Mesendoderm (in vitro differentiated cells): ENCODE measurements around the gene HCRTR1.
A peak's percentile ranks its signal among the peaks of the same experiment; 100 is the strongest.

Experiments used
- DNase-seq: peaks from one replicate; pipeline ENCODE4 v3.0.0; 2013
- H2AK5ac ChIP-seq: 2 replicates; pipeline ENCODE4 v1.6.1; 2013; ENCODE audit warnings: low read length, inconsistent platforms
- H2BK120ac ChIP-seq: 2 replicates; pipeline ENCODE4 v1.6.1; 2013; ENCODE audit warnings: low read depth, mild to moderate bottlenecking, low read length, moderate library complexity, mixed read lengths
- H2BK15ac ChIP-seq: replicated peaks from 2 replicates; pipeline ENCODE4 v1.6.1; 2013; ENCODE audit warnings: low read depth, mild to moderate bottlenecking, moderate library complexity
- H2BK5ac ChIP-seq: 2 replicates; pipeline ENCODE4 v1.6.1; 2013; ENCODE audit warnings: low read length, inconsistent platforms
- H3K18ac ChIP-seq: 2 replicates; pipeline ENCODE4 v1.6.1; 2013; ENCODE audit warnings: mild to moderate bottlenecking, low read length, mixed read lengths
- H3K23ac ChIP-seq: one replicate; pipeline ENCODE4 v1.6.1; 2013; ENCODE audit warnings: low read length
- H3K27ac ChIP-seq: 2 replicates; pipeline ENCODE4 v1.5.1; 2013; ENCODE audit warnings: low read depth, mild to moderate bottlenecking, inconsistent platforms, low read length, moderate library complexity
- H3K27me3 ChIP-seq: 2 replicates; pipeline ENCODE4 v1.6.1; 2013; ENCODE audit warnings: low read length, control low read depth, mild to moderate bottlenecking, inconsistent platforms; ENCODE audit not compliant: insufficient read depth, poor library complexity
- H3K36me3 ChIP-seq: 2 replicates; pipeline ENCODE4 v1.6.1; 2013; ENCODE audit warnings: low read length, inconsistent platforms; ENCODE audit not compliant: control insufficient read depth, insufficient read depth
- H3K4ac ChIP-seq: one replicate; pipeline ENCODE4 v1.6.1; 2013; ENCODE audit warnings: low read depth, mild to moderate bottlenecking, low read length, moderate library complexity
- H3K4me1 ChIP-seq: 2 replicates; pipeline ENCODE4 v1.6.1; 2013; ENCODE audit warnings: low read depth, low read length, inconsistent platforms; ENCODE audit not compliant: control insufficient read depth
- H3K4me2 ChIP-seq: 2 replicates; pipeline ENCODE4 v1.6.1; 2013; ENCODE audit warnings: low read length
- H3K4me3 ChIP-seq: 2 replicates; pipeline ENCODE4 v1.5.1; 2013; ENCODE audit warnings: mild to moderate bottlenecking, low read length
- H3K56ac ChIP-seq: one replicate; pipeline ENCODE4 v1.6.1; 2013; ENCODE audit warnings: low read length
- H3K79me1 ChIP-seq: 2 replicates; pipeline ENCODE4 v1.6.1; 2013; ENCODE audit warnings: low read length, inconsistent platforms
- H3K79me2 ChIP-seq: 2 replicates; pipeline ENCODE4 v1.6.1; 2013; ENCODE audit warnings: mild to moderate bottlenecking, low read length; ENCODE audit not compliant: control insufficient read depth, insufficient read depth
- H3K9ac ChIP-seq: 2 replicates; pipeline ENCODE4 v1.6.1; 2013; ENCODE audit warnings: low read length, inconsistent platforms
- H4K5ac ChIP-seq: one replicate; pipeline ENCODE4 v1.6.1; 2013; ENCODE audit warnings: low read length
- H4K8ac ChIP-seq: one replicate; pipeline ENCODE4 v1.6.1; 2013; ENCODE audit warnings: low read depth, mild to moderate bottlenecking, control low read depth, low read length, moderate library complexity
- WGBS: extraction: QIAGEN DNeasy Blood & Tissue Kit; methylation state at CpG from one replicate; pipeline ENCODE4 v1.1.7; 2013; ENCODE audit warnings: low lambda C conversion rate, missing lambda C conversion rate; ENCODE audit not compliant: insufficient coverage; ENCODE audit errors: extremely low coverage; 5-methylcytosine and 5-hydroxymethylcytosine counted together

Gene HCRTR1

GRCh38 chr1:31661856-31662255 is 44.4 kb downstream of the HCRTR1 start:
- no peak overlapping the region for H4K8ac ChIP-seq
- no peak overlapping the region for H4K5ac ChIP-seq
- no peak overlapping the region for H3K18ac ChIP-seq
- no peak overlapping the region for H2BK5ac ChIP-seq
- no peak overlapping the region for H3K23ac ChIP-seq
- H3K9ac ChIP-seq: no peak overlapping the region
- H3K4me2 ChIP-seq: no peak overlapping the region
- no peak overlapping the region for H3K4ac ChIP-seq
- H3K36me3 ChIP-seq: no peaks in the 10 kb centered on the region
- H3K56ac ChIP-seq: no peak overlapping the region
- H2BK120ac ChIP-seq: no peak overlapping the region
- H2AK5ac ChIP-seq: no peak overlapping the region
- WGBS: no CpG with 5 or more reads among the region's 6 CpGs
- H3K4me1 ChIP-seq: no peaks in the 10 kb centered on the region
- H3K27me3 ChIP-seq: no peaks in the 10 kb centered on the region
- H3K79me1 ChIP-seq: no peaks in the 10 kb centered on the region
- H3K4me3 ChIP-seq: no peak overlapping the region
- H3K79me2 ChIP-seq: no peaks in the 10 kb centered on the region
- DNase-seq: no peak
- H2BK15ac ChIP-seq: no peak overlapping the region
- H3K27ac ChIP-seq: no peak overlapping the region

GRCh38 chr1:31662463-31662862 is 45.0 kb downstream of the HCRTR1 start:
- Histone ChIP-seq H2AK5ac (no peak overlapping the region), H3K56ac (no peak overlapping the region), H3K4me1 (no peaks in the 10 kb centered on the region), H3K27me3 (no peaks in the 10 kb centered on the region), H3K4ac (no peak overlapping the region), H3K4me3 (no peak overlapping the region), H3K18ac (no peak overlapping the region), H2BK15ac (no peak overlapping the region), H3K9ac (no peak overlapping the region), H3K36me3 (no peaks in the 10 kb centered on the region), H2BK120ac (no peak overlapping the region), H3K4me2 (no peak overlapping the region), H2BK5ac (no peak overlapping the region), H3K23ac (no peak overlapping the region), H4K8ac (no peak overlapping the region), H4K5ac (no peak overlapping the region), H3K27ac (no peak overlapping the region), H3K79me2 (no peaks in the 10 kb centered on the region), H3K79me1 (no peaks in the 10 kb centered on the region)
- WGBS: no CpG with 5 or more reads among the region's 12 CpGs
- DNase-seq: no peak

- H2BK120ac ChIP-seq: no peak overlapping the region
- no peak overlapping the region for H4K8ac ChIP-seq
- H3K27me3 ChIP-seq: no peaks in the 10 kb centered on the region
- no peak overlapping the region for H2AK5ac ChIP-seq
- H3K18ac ChIP-seq: no peak overlapping the region
- H3K4ac ChIP-seq: no peak overlapping the region
- no peak overlapping the region for H3K4me3 ChIP-seq
- no CpG with 5 or more reads among the region's 9 CpGs for WGBS
- no peak overlapping the region for H3K56ac ChIP-seq
- no peak overlapping the region for H3K9ac ChIP-seq
- H3K36me3 ChIP-seq: no peaks in the 10 kb centered on the region
- no peak overlapping the region for H2BK15ac ChIP-seq
- no peaks in the 10 kb centered on the region for H3K4me1 ChIP-seq
- H4K5ac ChIP-seq: no peak overlapping the region
- no peaks in the 10 kb centered on the region for H3K79me1 ChIP-seq
- no peak overlapping the region for H2BK5ac ChIP-seq
- H3K23ac ChIP-seq: no peak overlapping the region
- no peaks in the 10 kb centered on the region for H3K79me2 ChIP-seq
- DNase-seq: peak; percentile 65
- no peak overlapping the region for H3K27ac ChIP-seq
- no peak overlapping the region for H3K4me2 ChIP-seq
Measured at GRCh38 chr1:31663622-31664452, 46.3 kb downstream of the HCRTR1 start.

- H3K18ac ChIP-seq: no peak overlapping the region
- H2AK5ac ChIP-seq: no peak overlapping the region
- H2BK15ac ChIP-seq: no peak overlapping the region
- H4K8ac ChIP-seq: no peak overlapping the region
- H3K4me2 ChIP-seq: no peak overlapping the region
- DNase-seq: no peak
- H2BK5ac ChIP-seq: no peak overlapping the region
- H3K56ac ChIP-seq: no peak overlapping the region
- H3K27ac ChIP-seq: no peak overlapping the region
- H2BK120ac ChIP-seq: no peak overlapping the region
- no peak overlapping the region for H3K23ac ChIP-seq
- H3K4ac ChIP-seq: no peak overlapping the region
- no peaks in the 10 kb centered on the region for H3K79me1 ChIP-seq
- no peaks in the 10 kb centered on the region for H3K79me2 ChIP-seq
- no peaks in the 10 kb centered on the region for H3K27me3 ChIP-seq
- H3K4me3 ChIP-seq: no peak overlapping the region
- no peaks in the 10 kb centered on the region for H3K4me1 ChIP-seq
- no CpG with 5 or more reads among the region's 9 CpGs for WGBS
- H4K5ac ChIP-seq: no peak overlapping the region
- no peak overlapping the region for H3K9ac ChIP-seq
- H3K36me3 ChIP-seq: no peaks in the 10 kb centered on the region
Measured at GRCh38 chr1:31664528-31664927, 47.0 kb downstream of the HCRTR1 start.

- no peak overlapping the region for H2BK15ac ChIP-seq
- H3K27ac ChIP-seq: no peak overlapping the region
Measured at GRCh38 chr1:31665234-31665878, 47.9 kb downstream of the HCRTR1 start.

More at GRCh38 chr1:31665234-31665878, 47.9 kb downstream of the HCRTR1 start:
- no peak overlapping the region for H2AK5ac ChIP-seq
- H3K4ac ChIP-seq: no peak overlapping the region
- no peaks in the 10 kb centered on the region for H3K79me2 ChIP-seq
- no peak for DNase-seq
- H3K36me3 ChIP-seq: no peaks in the 10 kb centered on the region
- no peak overlapping the region for H3K4me3 ChIP-seq
- H2BK120ac ChIP-seq: no peak overlapping the region
- H3K4me1 ChIP-seq: no peaks in the 10 kb centered on the region
- no peak overlapping the region for H3K56ac ChIP-seq
- no peaks in the 10 kb centered on the region for H3K79me1 ChIP-seq
- H3K9ac ChIP-seq: no peak overlapping the region
- H3K27me3 ChIP-seq: no peaks in the 10 kb centered on the region
- no peak overlapping the region for H2BK5ac ChIP-seq
- no peak overlapping the region for H4K8ac ChIP-seq
- no peak overlapping the region for H3K4me2 ChIP-seq
- H4K5ac ChIP-seq: no peak overlapping the region
- WGBS: no CpG with 5 or more reads among the region's 7 CpGs
- no peak overlapping the region for H3K23ac ChIP-seq
- no peak overlapping the region for H3K18ac ChIP-seq
